ENCODE measurements around the gene SLC5A2.
"Not testable (repeated sequence)": the region's sequence is repeated elsewhere in the genome, so short reads cannot be mapped to it uniquely, and the experiment has no call there.

SLC5A2 gene

DNA sequence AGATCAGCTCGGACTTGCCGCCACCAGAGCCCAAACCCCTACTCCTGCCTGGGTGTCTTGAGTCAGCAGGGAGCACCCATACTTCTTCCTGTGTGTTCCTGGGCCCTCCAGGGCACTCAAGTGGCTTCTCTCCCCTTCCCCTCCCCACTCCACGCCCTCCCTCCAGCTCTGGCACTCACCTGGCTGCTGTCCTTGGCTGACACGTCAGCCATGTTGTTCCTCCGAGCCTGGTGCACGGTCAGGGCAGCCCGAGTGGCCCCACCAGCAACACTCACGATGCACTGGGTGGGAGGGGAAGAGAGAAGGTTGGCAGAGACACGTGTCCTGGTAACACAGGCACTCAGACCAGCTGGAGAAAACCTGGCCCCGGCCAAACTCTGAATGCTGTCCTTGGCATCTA, 13.7 kb downstream of the SLC5A2 start:
- TF ChIP-seq, protein P1, sequence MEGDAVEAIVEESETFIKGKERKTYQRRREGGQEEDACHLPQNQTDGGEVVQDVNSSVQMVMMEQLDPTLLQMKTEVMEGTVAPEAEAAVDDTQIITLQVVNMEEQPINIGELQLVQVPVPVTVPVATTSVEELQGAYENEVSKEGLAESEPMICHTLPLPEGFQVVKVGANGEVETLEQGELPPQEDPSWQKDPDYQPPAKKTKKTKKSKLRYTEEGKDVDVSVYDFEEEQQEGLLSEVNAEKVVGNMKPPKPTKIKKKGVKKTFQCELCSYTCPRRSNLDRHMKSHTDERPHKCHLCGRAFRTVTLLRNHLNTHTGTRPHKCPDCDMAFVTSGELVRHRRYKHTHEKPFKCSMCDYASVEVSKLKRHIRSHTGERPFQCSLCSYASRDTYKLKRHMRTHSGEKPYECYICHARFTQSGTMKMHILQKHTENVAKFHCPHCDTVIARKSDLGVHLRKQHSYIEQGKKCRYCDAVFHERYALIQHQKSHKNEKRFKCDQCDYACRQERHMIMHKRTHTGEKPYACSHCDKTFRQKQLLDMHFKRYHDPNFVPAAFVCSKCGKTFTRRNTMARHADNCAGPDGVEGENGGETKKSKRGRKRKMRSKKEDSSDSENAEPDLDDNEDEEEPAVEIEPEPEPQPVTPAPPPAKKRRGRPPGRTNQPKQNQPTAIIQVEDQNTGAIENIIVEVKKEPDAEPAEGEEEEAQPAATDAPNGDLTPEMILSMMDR (conservative IDR thresholded peaks at IDR 0.05; ENCODE audit: low read depth, low read length) = no peak
- no peak for DNase-seq (ENCODE audit: low read depth)
- no peak overlapping the region for H3K4me3 ChIP-seq (ENCODE audit: low read depth, low read length)

DNA sequence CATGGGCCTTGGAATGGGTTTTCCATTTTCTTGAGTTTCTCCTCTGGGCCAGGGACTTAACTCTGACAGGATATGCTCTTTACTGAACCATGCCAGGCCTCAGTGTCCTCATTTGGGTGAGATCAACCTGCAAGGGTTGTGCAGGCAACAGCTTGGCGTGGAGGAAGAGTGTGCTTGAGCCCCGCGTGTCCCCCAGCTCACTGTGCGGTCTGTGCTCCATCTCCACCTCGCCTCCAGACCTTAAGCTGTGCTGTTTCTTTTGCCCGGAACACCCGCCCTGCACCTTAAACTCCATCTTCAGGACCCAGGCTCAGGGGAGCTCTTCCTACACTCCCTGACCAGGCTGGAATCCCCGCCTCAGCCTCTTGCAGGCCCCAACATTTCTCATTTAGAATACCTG, 15.6 kb downstream of the SLC5A2 start:
- no peak overlapping the region for H3K4me3 ChIP-seq (ENCODE audit: low read depth, low read length)
- DNase-seq (ENCODE audit: low read depth) = no peak
- TF ChIP-seq, protein P1 (conservative IDR thresholded peaks at IDR 0.05; ENCODE audit: low read depth, low read length) = no peak

DNA sequence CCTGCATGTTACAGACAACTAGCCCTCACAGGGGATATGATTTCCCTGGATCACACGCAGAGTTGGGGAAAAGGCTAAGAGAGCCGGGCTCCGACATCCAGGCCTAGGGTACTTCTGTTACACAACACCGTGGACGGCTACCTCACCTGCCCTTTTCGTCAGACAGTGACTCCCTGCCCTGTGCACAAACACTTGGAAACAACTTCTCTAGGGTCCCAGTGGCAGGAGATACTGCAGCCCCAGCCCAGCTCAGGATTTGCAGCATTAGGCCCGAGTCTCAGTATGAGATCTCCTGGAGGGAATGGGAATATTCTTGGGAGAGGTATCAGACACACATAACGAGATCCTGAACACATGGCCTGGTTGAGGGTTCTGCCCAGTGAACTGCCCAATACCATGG, 17.0 kb downstream of the SLC5A2 start:
- DNase-seq (ENCODE audit: low read depth) = no peak
- H3K4me3 ChIP-seq (ENCODE audit: low read depth, low read length) = no peak overlapping the region
- TF ChIP-seq, protein P1 (conservative IDR thresholded peaks at IDR 0.05; ENCODE audit: low read depth, low read length) = no peak

GRCh38 chr16:31501226-31501965, 18.5 kb downstream of the SLC5A2 start:
- no peak overlapping the region for H3K4me3 ChIP-seq (ENCODE audit: low read depth, low read length)
- TF ChIP-seq, protein P1 (conservative IDR thresholded peaks at IDR 0.05; ENCODE audit: low read depth, low read length) = no peak
- no peak for DNase-seq (ENCODE audit: low read depth)

- no peak for DNase-seq (ENCODE audit: low read depth)
- no peak overlapping the region for H3K4me3 ChIP-seq (ENCODE audit: low read depth, low read length)
- TF ChIP-seq, protein P1 (conservative IDR thresholded peaks at IDR 0.05; ENCODE audit: low read depth, low read length) = no peak
Observed at GRCh38 chr16:31501966-31502348, 19.0 kb downstream of the SLC5A2 start.

DNA sequence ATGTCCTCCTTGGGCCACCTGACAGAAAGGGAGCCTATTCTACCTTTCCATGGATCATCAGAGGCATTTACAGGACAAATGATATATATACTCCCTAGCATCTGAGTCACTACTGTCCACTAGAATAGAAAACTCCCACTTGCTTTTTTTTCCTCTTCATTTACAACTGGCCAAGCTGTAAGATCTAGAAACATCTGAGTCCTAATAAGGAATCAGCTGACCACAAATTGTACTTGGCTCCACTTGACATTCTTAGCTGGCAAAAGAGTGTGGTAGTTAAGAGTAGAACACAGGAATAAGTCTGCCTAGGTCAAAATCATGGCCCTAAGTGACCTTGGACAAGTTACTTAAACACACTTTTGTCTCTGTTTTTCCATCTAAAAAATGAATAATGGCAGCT, 20.1 kb downstream of the SLC5A2 start:
- TF ChIP-seq, protein P1 (conservative IDR thresholded peaks at IDR 0.05; ENCODE audit: low read depth, low read length) = no peak
- peak; percentile 44 for DNase-seq (ENCODE audit: low read depth)

DNA sequence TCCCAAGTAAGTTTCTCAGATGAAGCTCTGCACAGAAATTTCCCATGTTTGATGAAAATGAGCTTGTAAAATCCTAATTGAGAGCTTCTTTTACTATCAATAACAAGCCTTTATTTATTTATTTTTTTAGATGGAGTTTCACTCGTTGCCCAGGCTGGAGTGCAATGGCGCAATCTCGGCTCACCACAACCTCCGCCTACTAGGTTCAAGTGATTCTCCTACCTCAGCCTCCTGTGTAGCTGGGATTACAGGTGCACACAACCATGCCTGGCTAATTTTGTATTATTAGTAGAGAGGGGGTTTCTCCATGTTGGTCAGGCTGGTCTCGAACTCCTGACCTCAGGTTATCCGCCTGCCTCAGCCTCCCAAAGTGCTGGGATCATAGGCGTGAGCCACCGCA, 20.6 kb downstream of the SLC5A2 start:
- not testable (repeated sequence) for DNase-seq (ENCODE audit: low read depth); H3K4me3 ChIP-seq (ENCODE audit: low read depth, low read length)

More for the DNA sequence above, 20.1 kb downstream of the SLC5A2 start:
- H3K4me3 ChIP-seq (ENCODE audit: low read depth, low read length) = no peak overlapping the region

Measured in choroid plexus epithelial cell (primary cell).